ENCODE measurements around the gene ARID4A. TPM values are rescaled to one million over a fixed set of nuclear protein-coding genes. Genes with fewer than 3 reads are reported as not detected.
"Not testable (repeated sequence)": the region's sequence is repeated elsewhere in the genome, so short reads cannot be mapped to it uniquely, and the experiment has no call there.

ARID4A gene
- total RNA-seq, 3 donors from 2014 or later: 24.6 to 33.1 (median 28.0) TPM

DNA sequence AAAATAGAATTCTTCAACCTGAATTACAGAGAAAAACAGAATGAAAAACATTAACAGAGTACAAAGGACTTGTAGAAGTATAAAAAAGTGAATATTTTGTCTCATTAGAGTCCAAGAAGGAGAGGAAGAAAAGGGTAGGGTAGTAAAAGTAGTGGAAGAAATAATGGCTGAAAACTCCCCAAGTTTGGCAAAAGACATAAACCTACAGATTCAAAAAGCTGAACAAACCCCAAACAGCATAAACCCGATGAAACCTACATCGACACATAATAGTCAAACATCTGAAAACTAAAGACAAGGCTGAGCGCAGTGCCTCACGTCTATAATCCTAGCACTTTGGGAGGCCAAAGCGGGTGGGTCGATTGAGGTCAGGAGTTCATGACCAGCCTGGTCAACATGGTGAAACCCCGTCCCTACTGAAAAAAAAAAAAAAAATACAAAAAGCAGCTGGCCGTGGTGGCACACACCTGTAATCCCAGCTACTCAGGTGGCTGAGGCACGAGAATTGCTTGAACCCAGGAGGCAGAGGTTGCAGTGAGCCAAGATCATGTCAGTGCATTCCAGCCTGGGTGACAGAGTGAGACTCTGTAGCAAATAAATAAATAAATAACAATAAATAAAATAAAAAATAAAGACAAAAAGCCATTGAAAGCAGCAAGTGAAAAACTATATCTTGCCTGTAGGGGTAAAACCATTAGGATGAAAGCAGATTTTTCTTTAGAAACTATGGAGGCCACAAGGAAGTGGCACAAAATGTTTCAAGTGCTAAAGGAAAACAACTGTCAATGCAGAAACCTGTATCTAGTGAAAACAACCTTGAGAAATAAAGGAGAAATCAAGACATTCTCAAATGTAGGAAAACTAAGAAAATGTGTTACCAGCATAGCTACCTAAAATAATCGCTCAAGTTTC, 117.5 kb downstream of the ARID4A start:
- Histone ChIP-seq H3K4me1 (no peaks in the 10 kb centered on the region), H3K9me3 (no peaks in the 10 kb centered on the region), H3K27ac (no peak overlapping the region), H3K4me3 (no peak overlapping the region), H3K36me3 (peaks cover 3% of the 10 kb centered on the region), H3K27me3 (no peaks in the 10 kb centered on the region)
- no peak for TF ChIP-seq POLR2A (IDR thresholded peaks at IDR 0.05)
- no peak for TF ChIP-seq POLR2AphosphoS5 (IDR thresholded peaks at IDR 0.05)
- no peak for TF ChIP-seq CTCF (IDR thresholded peaks at IDR 0.05)
- DNase-seq (ENCODE audit: low spot score in 2 of 2): no peak
- intact Hi-C loops (cut with DNase I; ENCODE audit: low total_unique reads): no loop called here

DNA sequence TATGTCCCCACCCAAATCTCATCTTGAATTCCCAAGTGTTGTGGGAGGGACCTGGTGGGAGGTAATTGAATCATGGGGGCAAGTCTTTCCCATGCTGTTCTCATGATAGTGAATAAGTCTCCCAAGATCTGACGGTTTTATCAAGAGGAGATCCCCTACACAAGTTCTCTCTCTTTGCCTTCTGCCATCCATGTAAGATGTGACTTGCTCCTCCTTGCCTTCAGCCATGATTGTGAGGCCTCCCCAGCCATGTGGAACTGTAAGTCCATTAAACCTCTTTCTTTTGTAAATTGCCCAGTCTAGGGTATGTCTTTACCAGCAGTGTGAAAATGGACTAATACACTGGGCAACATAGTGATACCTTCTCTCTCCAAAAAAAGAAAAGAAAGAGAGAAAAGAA, 118.6 kb downstream of the ARID4A start:
- DNase-seq (ENCODE audit: low spot score in 2 of 2); H3K4me3 ChIP-seq; H3K36me3 ChIP-seq; H3K9me3 ChIP-seq; intact Hi-C loops (cut with DNase I; ENCODE audit: low total_unique reads); H3K27ac ChIP-seq; H3K4me1 ChIP-seq; H3K27me3 ChIP-seq: not testable (repeated sequence)

Other genes starting within 250 kb of the ARID4A start
- gene ARMH4, start 146.3 kb upstream of the ARID4A start, total RNA-seq: 1 to 10 TPM; 3.9 to 6.4 (median 5.4) TPM
- gene ACTR10, start 98.4 kb upstream of the ARID4A start, total RNA-seq: 10 to 100 TPM; 42.2 to 71.4 (median 69.4) TPM
- gene PSMA3, start 53.7 kb upstream of the ARID4A start, total RNA-seq: 100 to 1,000 TPM in 1 of 3 donors, 10 to 100 TPM in 2; 76.2 to 113 (median 88.1) TPM
- not detected for gene TOMM20L, start 97.4 kb downstream of the ARID4A start, total RNA-seq
- gene TIMM9, start 129.0 kb downstream of the ARID4A start, total RNA-seq: 10 to 100 TPM; 37.4 to 70.6 (median 58.4) TPM
- 10 to 100 TPM; 22.3 to 29.6 (median 22.4) TPM for gene KIAA0586, start 129.2 kb downstream of the ARID4A start, total RNA-seq

All from breast epithelium (tissue), 4 donors.